SK-N-MC (cell line): Measurements from ENCODE around the gene KLHL6.

Experiments used
- DNase-seq: peaks from one replicate; pipeline ENCODE4 v3.0.0-alpha.2; 2011; ENCODE audit warnings: low read depth, low spot score
- H3K27ac ChIP-seq: fragments of 200-600 bp; sonication (generic); 2 replicates; pipeline ENCODE4 v1.5.1; 2016; ENCODE audit warnings: mixed run types
- H3K36me3 ChIP-seq: fragments of 200-600 bp; sonication (generic); 2 replicates; pipeline ENCODE4 v1.6.1; 2017; ENCODE audit warnings: antibody characterized with exemption, low read length, mixed read lengths; ENCODE audit not compliant: insufficient read depth
- H3K4me3 ChIP-seq: fragments of 200-600 bp; sonication (generic); 2 replicates; pipeline ENCODE4 v1.5.1; 2016
- H3K9ac ChIP-seq: fragments of 200-600 bp; sonication (generic); 2 replicates; pipeline ENCODE4 v1.8.0; 2017; ENCODE audit warnings: mixed run types, mixed read lengths; ENCODE audit not compliant: insufficient read length
- H3K9me3 ChIP-seq: fragments of 200-600 bp; sonication (generic); 2 replicates; pipeline ENCODE4 v1.6.1; 2017; ENCODE audit warnings: low read depth, mild to moderate bottlenecking, antibody characterized with exemption, low read length, moderate library complexity, mixed read lengths
- EZH2 ChIP-seq: fragments of 200-600 bp; sonication (generic); IDR thresholded peaks from one replicate; pipeline ENCODE4 v1.6.1; 2017; ENCODE audit warnings: antibody characterized with exemption
- FOXP2 ChIP-seq: optimal IDR thresholded peaks from 2 replicates; pipeline ENCODE3; 2011; ENCODE audit warnings: mild to moderate bottlenecking, moderate library complexity; ENCODE audit not compliant: insufficient read depth; ENCODE audit errors: extremely low read length, control extremely low read depth
- POLR2AphosphoS5 ChIP-seq: IDR thresholded peaks from 2 replicates; pipeline ENCODE4 v1.6.1; 2012; ENCODE audit warnings: mild to moderate bottlenecking, low read depth, low read length, borderline replicate concordance

Gene KLHL6

DNA sequence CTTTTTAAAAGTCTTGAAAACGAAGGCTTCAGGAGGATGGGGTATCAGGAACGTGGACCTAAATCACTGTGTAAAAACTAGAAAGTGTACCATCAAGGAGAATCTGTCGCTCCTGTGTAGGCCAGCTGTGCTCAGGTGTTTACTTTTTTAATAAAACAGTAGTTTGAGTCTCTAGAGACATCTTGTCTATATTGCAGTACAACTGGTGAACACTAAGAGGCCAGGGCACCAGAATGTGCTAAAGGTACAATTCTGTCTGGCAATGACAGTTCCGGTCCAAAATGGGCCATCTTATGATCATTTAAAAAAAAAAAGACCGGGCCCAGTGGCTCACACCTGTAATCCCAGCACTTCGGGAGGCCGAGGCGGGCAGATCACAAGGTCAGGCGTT, 65.3 kb downstream of the KLHL6 start:
- DNase-seq, result no peak
- H3K9me3 ChIP-seq, result no peaks in the 10 kb centered on the region
- H3K27ac ChIP-seq, result peak overlapping the region; percentile 81
- TF ChIP-seq POLR2AphosphoS5 (no peak), EZH2 (no peak), FOXP2 (no peak)
- H3K4me3 ChIP-seq, result peak overlapping the region; percentile 37
- H3K9ac ChIP-seq, result peak overlapping the region; percentile 8
- H3K36me3 ChIP-seq, result no peaks in the 10 kb centered on the region

DNA sequence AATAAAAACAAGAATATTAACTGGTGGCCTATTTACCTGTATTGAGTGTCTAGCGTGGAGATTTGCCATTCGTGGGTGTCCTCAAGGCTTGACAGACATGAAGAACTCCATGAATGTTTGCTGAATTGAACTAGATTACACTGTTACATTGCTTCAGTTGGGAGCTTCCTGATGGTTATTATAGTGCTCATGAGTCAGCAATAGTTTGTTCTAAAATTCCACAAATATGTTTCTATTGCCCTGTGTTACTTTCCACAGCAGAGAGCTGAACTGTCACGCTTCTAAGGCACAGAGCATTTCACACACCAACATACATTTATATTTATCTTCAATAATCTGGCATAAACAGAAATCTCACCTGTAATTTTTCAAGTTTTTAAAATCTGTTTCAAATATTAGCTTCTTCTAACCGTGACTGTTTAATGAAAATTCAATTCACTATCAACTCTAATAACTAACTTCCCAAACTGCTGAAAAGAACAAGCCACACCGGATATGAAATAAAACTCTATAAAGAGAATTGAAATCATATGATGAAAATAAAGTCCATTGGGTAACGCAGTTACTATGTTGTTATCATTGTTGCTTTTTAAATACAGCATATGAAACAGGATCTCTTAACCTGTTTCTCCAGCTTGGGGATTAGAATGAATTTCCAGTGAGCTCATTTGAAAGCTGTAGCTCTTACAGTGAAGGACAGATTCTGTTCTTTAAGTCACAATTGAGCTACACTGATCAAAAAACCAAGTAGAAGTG, 65.9 kb downstream of the KLHL6 start:
- Histone ChIP-seq H3K9me3 (no peaks in the 10 kb centered on the region), H3K4me3 (peak overlapping the region; percentile 37), H3K36me3 (no peaks in the 10 kb centered on the region), H3K27ac (peak overlapping the region; percentile 81), H3K9ac (peak overlapping the region; percentile 8)
- peak; percentile 53 for DNase-seq
- TF ChIP-seq POLR2AphosphoS5 (no peak), EZH2 (no peak)

DNA sequence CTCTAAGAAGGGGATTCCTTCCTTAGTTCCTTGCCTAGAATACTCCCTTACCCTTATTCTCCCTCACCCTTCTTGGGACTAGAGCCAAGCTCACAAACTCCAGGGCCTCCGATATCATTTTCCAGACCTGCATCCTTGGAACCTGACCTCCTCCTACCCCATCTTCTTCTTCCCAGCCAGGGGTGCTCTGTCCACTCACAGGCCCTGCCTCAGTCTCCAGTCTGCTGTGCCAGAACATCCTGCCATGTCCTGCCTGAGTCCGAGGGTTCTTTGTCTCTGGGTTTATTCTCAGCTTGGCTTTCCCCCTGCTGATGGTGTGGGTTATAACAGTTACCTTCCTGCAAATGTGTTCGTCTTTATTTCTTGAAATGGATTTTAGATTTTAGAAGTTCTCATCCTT, 67.2 kb downstream of the KLHL6 start:
- Histone ChIP-seq H3K27ac (no peak overlapping the region), H3K9ac (no peak overlapping the region), H3K4me3 (no peak overlapping the region), H3K9me3 (no peaks in the 10 kb centered on the region), H3K36me3 (no peaks in the 10 kb centered on the region)
- TF ChIP-seq POLR2AphosphoS5 (no peak), FOXP2 (no peak), EZH2 (no peak)
- no peak for DNase-seq

- H3K36me3 ChIP-seq, result no peaks in the 10 kb centered on the region
- DNase-seq, result no peak
- no peaks in the 10 kb centered on the region for H3K9me3 ChIP-seq
- TF ChIP-seq POLR2AphosphoS5 (no peak), EZH2 (no peak), FOXP2 (no peak)
- H3K9ac ChIP-seq, result no peak overlapping the region
- no peak overlapping the region for H3K27ac ChIP-seq
- H3K4me3 ChIP-seq, result no peak overlapping the region
These were observed 67.6 kb downstream of the KLHL6 start for GRCh38 chr3:183487896-183488295.

GRCh38 chr3:183487016-183487415, 68.5 kb downstream of the KLHL6 start:
- no peak overlapping the region for H3K27ac ChIP-seq
- no peak overlapping the region for H3K4me3 ChIP-seq
- no peaks in the 10 kb centered on the region for H3K36me3 ChIP-seq
- no peak for DNase-seq
- no peak overlapping the region for H3K9ac ChIP-seq
- H3K9me3 ChIP-seq, result no peaks in the 10 kb centered on the region
- TF ChIP-seq EZH2, result no peak
- no peak for TF ChIP-seq FOXP2
- no peak for TF ChIP-seq POLR2AphosphoS5

- Histone ChIP-seq H3K27ac (no peak overlapping the region), H3K9ac (no peak overlapping the region), H3K36me3 (no peaks in the 10 kb centered on the region), H3K9me3 (no peaks in the 10 kb centered on the region), H3K4me3 (no peak overlapping the region)
- DNase-seq, result no peak
- TF ChIP-seq EZH2, result no peak
- no peak for TF ChIP-seq POLR2AphosphoS5
- no peak for TF ChIP-seq FOXP2
These were observed 69.0 kb downstream of the KLHL6 start for GRCh38 chr3:183486472-183486871.

DNA sequence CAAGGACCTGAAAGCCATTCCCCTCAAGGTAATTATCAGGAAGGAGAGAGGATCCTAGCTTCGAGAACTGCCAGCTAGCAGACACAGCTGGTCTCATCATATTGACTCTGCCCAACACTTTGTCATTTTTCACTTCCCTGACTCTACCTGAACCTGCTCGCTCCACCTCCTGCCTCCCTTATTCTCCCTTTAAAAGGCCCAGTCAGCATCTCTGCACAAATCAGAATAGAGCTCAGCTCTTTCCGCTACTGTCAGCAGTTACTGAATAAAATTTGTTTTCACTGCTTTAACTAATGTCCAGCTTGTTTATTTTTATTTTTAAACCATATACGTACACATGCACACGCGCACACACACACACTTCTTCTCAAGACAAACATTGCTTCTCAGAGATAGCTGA, 69.9 kb downstream of the KLHL6 start:
- Histone ChIP-seq H3K36me3 (no peaks in the 10 kb centered on the region), H3K4me3 (no peak overlapping the region), H3K9me3 (no peaks in the 10 kb centered on the region), H3K9ac (no peak overlapping the region), H3K27ac (no peak overlapping the region)
- DNase-seq, result no peak
- no peak for TF ChIP-seq POLR2AphosphoS5
- no peak for TF ChIP-seq EZH2
- no peak for TF ChIP-seq FOXP2

DNA sequence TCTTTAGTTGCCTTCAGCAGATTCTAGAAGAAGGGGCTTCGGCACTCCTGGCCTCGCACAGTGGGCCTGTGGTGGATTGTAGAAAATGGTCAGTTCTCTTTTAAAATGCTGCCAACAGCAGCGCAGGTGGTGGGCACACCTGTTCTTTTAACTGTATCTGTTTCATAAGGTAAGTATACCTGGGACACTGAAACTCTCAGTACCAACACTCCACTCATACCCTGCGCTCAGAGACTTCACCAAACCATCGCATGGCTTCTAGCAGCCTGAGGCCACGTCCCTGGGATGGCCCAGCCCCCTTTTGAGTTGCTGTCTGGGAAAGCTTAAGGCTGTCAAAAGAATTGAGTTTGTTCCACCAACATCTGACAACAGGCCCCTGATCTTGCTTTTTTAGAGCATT, 70.4 kb downstream of the KLHL6 start:
- Histone ChIP-seq H3K4me3 (no peak overlapping the region), H3K9ac (no peak overlapping the region), H3K27ac (no peak overlapping the region), H3K36me3 (no peaks in the 10 kb centered on the region), H3K9me3 (no peaks in the 10 kb centered on the region)
- DNase-seq, result no peak
- TF ChIP-seq EZH2 (no peak), FOXP2 (no peak), POLR2AphosphoS5 (no peak)
